ENCODE measurements around the gene WT1.

The WT1 gene

GRCh38 chr11:32385998-32386397 lies 49.3 kb downstream of the WT1 start:
- H3K4me3 ChIP-seq (ENCODE audit: low read depth, low read length) = no peak overlapping the region
- no peak overlapping the region for H3K4me2 ChIP-seq (ENCODE audit: low read length)
- no peak overlapping the region for H3K9ac ChIP-seq
- no peaks in the 10 kb centered on the region for H3K4me1 ChIP-seq
- no peak overlapping the region for H2AFZ ChIP-seq
- H3K27ac ChIP-seq = no peak overlapping the region
- no peaks in the 10 kb centered on the region for H3K79me2 ChIP-seq
- no peaks in the 10 kb centered on the region for H3K36me3 ChIP-seq (ENCODE audit: control insufficient read depth, insufficient read depth, low read length)
- H3K9me3 ChIP-seq (ENCODE audit: control insufficient read depth, low read length) = no peaks in the 10 kb centered on the region
- TF ChIP-seq CTCF (IDR thresholded peaks at IDR 0.05) = no peak
- H3K27me3 ChIP-seq (ENCODE audit: control insufficient read depth, insufficient read depth, low read length) = no peaks in the 10 kb centered on the region

GRCh38 chr11:32382339-32383049 lies 52.8 kb downstream of the WT1 start:
- H3K79me2 ChIP-seq = no peaks in the 10 kb centered on the region
- no peak for TF ChIP-seq CTCF (IDR thresholded peaks at IDR 0.05)
- H3K4me1 ChIP-seq = no peaks in the 10 kb centered on the region
- no peak overlapping the region for H2AFZ ChIP-seq
- H3K9me3 ChIP-seq (ENCODE audit: control insufficient read depth, low read length) = no peaks in the 10 kb centered on the region
- H3K4me2 ChIP-seq (ENCODE audit: low read length) = no peak overlapping the region
- no peaks in the 10 kb centered on the region for H3K27me3 ChIP-seq (ENCODE audit: control insufficient read depth, insufficient read depth, low read length)
- H3K9ac ChIP-seq = no peak overlapping the region
- no peaks in the 10 kb centered on the region for H3K36me3 ChIP-seq (ENCODE audit: control insufficient read depth, insufficient read depth, low read length)
- no peak overlapping the region for H3K4me3 ChIP-seq (ENCODE audit: low read depth, low read length)
- no peak overlapping the region for H3K27ac ChIP-seq

GRCh38 chr11:32381179-32381578 lies 54.2 kb downstream of the WT1 start:
- no peak overlapping the region for H3K4me2 ChIP-seq (ENCODE audit: low read length)
- no peak overlapping the region for H3K27ac ChIP-seq
- no peaks in the 10 kb centered on the region for H3K79me2 ChIP-seq
- H3K27me3 ChIP-seq (ENCODE audit: control insufficient read depth, insufficient read depth, low read length) = no peaks in the 10 kb centered on the region
- H3K9me3 ChIP-seq (ENCODE audit: control insufficient read depth, low read length) = no peaks in the 10 kb centered on the region
- no peaks in the 10 kb centered on the region for H3K36me3 ChIP-seq (ENCODE audit: control insufficient read depth, insufficient read depth, low read length)
- H3K9ac ChIP-seq = no peak overlapping the region
- H2AFZ ChIP-seq = no peak overlapping the region
- no peaks in the 10 kb centered on the region for H3K4me1 ChIP-seq
- no peak for TF ChIP-seq CTCF (IDR thresholded peaks at IDR 0.05)
- H3K4me3 ChIP-seq (ENCODE audit: low read depth, low read length) = no peak overlapping the region

GRCh38 chr11:32379719-32380118 lies 55.6 kb downstream of the WT1 start:
- Histone ChIP-seq H3K4me1 (no peaks in the 10 kb centered on the region), H3K79me2 (no peaks in the 10 kb centered on the region), H3K4me2 (ENCODE audit: low read length) (no peak overlapping the region), H3K4me3 (ENCODE audit: low read depth, low read length) (no peak overlapping the region), H3K27ac (no peak overlapping the region), H3K9me3 (ENCODE audit: control insufficient read depth, low read length) (no peaks in the 10 kb centered on the region), H3K36me3 (ENCODE audit: control insufficient read depth, insufficient read depth, low read length) (no peaks in the 10 kb centered on the region), H3K9ac (no peak overlapping the region), H2AFZ (no peak overlapping the region), H3K27me3 (ENCODE audit: control insufficient read depth, insufficient read depth, low read length) (no peaks in the 10 kb centered on the region)
- TF ChIP-seq CTCF (IDR thresholded peaks at IDR 0.05) = no peak

- H3K9me3 ChIP-seq (ENCODE audit: control insufficient read depth, low read length) = no peaks in the 10 kb centered on the region
- no peaks in the 10 kb centered on the region for H3K36me3 ChIP-seq (ENCODE audit: control insufficient read depth, insufficient read depth, low read length)
- H3K27ac ChIP-seq = no peak overlapping the region
Measured at GRCh38 chr11:32375826-32376225, 59.5 kb downstream of the WT1 start.

More at GRCh38 chr11:32375826-32376225, 59.5 kb downstream of the WT1 start:
- Histone ChIP-seq H3K4me3 (ENCODE audit: low read depth, low read length) (no peak overlapping the region), H3K79me2 (no peaks in the 10 kb centered on the region), H3K4me2 (ENCODE audit: low read length) (no peak overlapping the region), H3K4me1 (no peaks in the 10 kb centered on the region), H3K27me3 (ENCODE audit: control insufficient read depth, insufficient read depth, low read length) (no peaks in the 10 kb centered on the region), H3K9ac (no peak overlapping the region), H2AFZ (no peak overlapping the region)
- no peak for TF ChIP-seq CTCF (IDR thresholded peaks at IDR 0.05)
